A172 (cell line): Measurements from ENCODE around the gene OTOGL. TPM values are rescaled to one million over a fixed set of nuclear protein-coding genes. Genes with fewer than 3 reads are reported as not detected.
"Not testable (repeated sequence)": the region's sequence is repeated elsewhere in the genome, so short reads cannot be mapped to it uniquely, and the experiment has no call there.

Source experiments
- DNase-seq: peaks from one replicate; pipeline ENCODE4 v3.0.0-alpha.2; 2015; ENCODE audit warnings: low spot score
- total RNA-seq: library from RNA; depleted of rRNA; stranded (reverse); fragments of >200 nt; shearing (Covaris generic); gene quantifications from 2 replicates; pipeline ENCODE4 v1.2.3, GENCODE V29; 2014

Gene OTOGL
- total RNA-seq, 1 experiment from 2014 or later: 0.67 TPM

DNA sequence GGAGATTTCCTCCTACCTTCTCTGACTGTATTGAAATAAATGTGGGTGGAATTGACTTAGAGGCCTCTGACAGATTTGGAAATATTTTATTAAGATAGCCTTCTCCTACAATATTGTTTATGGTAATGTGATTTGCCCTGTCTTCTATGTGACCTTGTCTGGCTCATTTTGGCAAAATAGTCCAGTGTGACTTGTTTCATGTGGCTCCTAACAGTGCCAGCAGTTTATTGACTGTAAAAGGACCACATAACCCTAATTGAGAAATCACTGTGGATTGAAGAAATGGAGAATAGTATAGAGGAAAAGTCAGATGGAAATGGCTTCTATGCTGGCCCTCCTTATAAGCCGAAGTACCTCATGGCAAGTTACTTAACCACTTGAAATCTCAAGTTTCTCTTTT is 173.8 kb downstream of the OTOGL start:
- no peak for DNase-seq

DNA sequence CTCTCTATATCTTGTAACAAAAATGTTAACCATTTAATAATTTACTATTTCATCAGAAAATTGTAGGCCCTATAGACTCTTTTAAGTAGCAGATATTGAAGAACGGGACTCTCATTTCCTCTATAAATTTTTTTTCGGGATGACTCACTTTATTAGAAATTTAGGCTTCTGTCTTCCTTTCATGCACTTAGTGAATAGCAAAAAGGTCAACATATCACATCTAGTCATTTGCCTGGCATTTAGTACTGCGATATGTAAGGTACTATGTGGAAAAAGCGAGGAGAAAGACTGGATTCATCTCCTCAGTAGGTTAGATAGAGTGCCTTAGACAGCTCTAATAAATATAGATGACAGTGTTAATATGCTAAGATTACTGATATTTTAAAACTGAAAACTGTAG is 178.4 kb downstream of the OTOGL start:
- no peak for DNase-seq

DNA sequence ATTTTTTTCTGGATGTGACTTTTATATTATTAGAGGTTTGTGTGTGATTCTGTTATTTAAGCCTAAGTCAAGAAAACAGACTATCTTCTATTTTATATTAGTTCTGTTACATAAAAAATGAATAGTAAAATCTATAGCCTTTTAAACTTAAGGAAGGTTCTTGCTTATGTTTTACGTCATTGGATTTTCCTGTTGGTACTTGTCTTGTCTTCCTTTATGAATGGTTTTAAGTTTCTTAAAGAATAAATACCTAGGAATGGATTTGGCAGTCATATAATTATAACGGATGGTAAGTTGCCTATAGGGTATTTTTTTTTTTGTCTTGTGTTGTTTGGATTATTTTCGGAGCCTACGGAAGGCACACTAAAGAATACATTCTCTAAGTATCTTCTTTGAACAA is 182.9 kb downstream of the OTOGL start:
- no peak for DNase-seq

DNA sequence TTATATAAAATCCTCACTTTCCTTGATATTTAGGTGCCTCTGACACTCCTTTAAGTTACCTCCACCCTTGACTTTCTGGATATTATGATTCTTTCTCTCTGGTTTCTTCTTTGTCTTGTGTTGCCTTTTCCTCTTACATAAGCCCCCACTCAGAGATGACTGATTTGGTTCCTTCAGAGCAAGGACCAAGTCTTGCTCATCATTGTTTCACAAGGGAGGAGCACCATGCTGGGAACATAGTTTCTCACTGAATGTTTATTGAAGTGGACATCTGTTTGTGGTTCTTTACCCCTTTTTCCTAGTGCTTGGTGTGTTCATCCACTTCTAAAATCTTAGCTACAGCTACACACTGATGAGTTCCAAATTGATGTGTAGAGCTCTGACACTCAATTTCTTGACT is 183.4 kb downstream of the OTOGL start:
- no peak for DNase-seq

DNA sequence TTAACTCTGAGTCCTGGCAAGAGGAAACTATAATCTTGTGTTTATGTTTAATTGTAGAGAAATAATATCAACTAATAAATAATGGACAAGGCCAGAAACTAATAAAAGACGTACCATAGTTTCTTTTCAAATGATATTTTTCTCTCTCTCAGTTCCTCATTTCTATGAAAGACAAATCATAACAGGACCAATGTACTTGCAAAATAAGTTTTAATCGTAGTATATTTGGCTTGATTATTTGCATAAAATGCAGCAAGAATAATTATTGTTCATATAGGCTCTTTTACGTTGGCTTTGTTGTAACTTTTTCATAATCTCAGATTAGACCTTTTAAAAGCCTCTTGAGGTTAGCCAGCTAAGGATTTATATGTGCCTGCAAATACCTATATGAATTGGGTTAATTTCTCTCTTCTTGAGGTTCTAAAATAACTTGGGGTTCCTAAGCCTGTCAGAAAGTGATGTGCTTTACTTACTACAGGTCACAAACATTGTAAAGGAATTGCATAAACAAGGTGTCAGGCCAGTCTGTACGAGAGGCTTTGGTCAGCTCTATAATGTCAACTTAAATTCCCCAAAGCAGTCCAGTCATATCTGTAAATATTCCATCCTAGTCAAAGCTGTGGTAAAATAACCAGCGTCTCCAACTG is 191.9 kb downstream of the OTOGL start:
- no peak for DNase-seq

DNA sequence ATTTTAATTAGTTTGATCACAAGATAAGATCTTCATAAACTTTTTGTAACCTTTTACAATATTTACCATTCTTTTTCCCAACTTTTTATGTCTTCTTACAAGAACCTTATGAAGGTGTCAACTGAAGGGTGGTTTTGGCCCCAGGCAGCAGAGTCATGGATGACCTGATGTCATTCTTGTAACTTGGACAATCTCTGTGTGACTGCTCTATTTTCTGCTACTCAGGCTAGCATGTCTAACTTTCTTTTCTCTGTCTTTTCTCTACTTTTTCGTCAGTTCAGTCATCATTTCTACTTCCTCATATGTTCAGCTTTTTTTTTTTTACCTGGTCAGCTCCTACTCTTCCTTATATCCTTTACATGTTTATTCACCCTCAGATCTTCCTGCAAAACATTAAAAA is 194.0 kb downstream of the OTOGL start:
- no peak for DNase-seq

DNA sequence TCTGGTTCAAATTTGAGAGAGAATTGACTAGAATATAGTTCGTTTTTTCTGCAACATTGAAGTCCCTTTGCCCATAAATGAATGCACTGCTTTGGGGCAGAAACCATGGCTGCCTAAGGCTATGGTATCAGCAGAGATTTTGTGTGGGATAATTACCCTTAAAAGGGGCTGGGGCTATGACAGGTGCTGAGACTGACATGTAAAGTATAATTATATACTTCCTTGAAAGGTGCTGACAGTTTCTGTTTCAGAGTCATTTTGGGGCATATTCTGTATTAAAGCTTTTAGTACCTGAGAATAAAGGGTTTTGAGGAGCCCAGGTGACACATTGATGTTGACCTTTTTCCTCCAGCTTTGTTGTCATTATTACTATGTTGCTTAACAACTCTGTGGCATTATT is 194.4 kb downstream of the OTOGL start:
- DNase-seq: no peak

DNA sequence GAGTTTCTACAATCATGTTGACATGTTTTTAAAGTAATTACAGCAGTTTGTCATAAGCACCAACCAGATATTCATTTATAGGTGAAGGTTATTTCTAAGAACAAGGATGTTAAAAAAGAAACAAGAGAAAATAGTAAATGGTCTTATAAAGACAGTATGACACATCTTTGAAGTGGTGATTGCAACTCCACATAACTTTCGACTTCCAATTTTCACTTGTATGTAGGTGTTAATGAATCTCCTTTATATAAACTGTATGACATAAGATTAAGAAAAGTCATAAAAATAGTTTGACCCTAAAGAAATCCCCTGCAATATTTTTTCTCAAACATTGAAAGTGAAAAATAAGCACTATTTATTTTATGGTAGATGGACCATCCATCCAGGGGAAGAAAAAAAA is 199.9 kb downstream of the OTOGL start:
- no peak for DNase-seq

DNA sequence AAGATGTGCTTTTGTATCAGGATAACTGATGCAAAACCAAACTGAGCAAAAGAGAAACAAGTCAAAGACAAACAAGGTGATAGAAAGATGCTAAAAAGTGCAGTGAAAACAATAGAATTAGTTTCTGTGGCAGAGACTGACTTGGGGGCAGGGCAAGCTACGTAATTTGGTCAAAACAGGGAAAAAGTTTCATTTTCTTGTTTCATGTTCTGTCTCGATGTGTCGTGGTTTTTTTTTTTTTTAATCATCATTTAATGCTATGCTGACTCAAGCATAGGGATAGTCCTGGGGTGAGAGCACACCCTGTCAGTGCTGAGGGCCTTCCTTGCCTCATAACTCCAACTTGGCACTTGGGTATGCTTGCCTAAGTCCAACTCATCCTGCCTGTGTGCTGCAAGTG is 200.6 kb downstream of the OTOGL start:
- DNase-seq: no peak

DNA sequence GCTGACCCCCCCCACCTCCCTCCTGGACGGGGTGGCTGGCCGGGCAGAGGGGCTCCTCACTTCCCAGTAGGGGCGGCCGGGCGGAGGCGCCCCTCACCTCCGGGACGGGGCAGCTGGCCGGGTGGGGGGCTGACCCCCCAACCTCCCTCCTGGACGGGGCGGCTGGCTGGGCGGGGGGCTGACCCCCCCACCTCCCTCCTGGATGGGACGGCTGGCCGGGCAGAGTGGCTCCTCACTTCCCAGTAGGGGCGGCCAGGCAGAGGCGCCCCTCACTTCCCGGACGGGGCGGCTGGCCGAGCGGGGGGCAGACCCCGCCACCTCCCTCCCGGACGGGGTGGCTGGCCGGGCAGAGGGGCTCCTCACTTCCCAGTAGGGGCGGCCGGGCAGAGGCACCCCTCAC is 208.1 kb downstream of the OTOGL start:
- not testable (repeated sequence) for DNase-seq

DNA sequence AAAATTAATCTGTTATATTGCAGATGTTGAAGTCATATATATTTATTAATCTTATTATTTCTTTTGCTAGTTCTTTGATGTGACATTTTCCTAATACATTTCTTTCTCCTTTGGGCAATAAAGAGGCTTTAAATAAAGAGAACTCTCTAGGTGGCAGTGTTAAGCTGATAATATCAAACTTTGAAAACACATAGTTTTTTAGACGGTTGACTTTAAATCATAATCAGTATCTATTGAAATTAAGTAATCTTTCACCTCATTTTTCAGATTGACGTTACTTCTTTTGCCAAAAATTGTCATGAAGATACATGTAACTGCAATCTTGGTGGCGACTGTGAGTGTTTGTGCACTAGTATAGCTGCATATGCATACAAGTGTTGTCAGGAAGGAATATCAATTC is 213.9 kb downstream of the OTOGL start:
- no peak for DNase-seq

DNA sequence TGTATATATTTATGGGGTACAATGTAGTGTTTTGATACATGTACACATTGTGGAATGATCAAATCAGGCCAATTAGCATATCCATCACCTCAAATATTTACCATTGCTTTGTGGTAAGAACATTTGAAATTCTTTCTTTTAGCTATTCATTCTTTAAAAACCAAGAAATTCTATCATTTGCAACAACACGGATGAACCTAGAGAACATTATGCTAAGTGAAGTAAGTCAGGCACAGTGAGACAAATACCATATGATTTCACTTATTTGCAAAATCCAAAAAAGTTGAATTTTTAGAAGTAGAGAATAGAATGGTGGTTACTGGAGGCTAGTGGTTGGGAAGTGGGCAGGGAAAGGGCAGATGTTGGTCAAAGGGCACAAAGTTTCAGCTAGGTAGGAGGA is 215.4 kb downstream of the OTOGL start:
- DNase-seq: no peak

DNA sequence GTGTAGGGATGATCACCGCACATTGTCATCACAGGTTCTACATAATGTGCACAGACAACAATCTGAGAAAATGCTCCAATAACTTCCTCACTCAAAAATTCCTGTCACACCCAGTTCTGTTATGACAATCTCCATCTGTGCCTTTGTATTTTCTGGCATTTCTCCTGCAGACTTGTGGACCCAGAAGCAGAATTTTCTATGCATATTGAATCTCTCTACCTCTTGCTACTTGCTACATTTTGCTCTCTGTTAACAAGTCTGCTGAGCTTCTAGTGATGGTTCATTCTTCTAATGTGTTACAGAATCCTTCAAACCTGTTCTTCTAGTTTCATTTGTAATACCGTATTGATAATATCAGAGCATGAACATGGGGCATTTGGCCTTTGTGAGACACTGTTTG is 216.9 kb downstream of the OTOGL start:
- no peak for DNase-seq

DNA sequence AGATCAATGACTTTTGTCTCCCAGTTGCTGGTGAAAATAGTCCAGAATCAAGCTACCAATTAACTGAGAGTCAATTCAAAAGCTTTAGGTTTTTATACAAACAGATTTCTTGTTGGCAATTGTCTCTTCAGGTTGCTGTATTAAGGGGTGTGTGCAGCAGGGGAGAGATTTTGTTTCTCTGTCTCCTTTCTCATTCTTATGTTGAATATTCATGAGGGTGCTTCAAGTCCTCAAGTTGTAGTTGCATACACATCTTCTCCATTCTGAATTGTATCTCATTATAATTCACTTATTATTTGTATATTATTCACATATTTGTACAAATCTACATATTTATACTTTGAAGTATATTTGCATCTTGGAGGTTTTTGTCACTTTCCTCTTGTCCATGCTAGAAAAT is 218.0 kb downstream of the OTOGL start:
- no peak for DNase-seq

DNA sequence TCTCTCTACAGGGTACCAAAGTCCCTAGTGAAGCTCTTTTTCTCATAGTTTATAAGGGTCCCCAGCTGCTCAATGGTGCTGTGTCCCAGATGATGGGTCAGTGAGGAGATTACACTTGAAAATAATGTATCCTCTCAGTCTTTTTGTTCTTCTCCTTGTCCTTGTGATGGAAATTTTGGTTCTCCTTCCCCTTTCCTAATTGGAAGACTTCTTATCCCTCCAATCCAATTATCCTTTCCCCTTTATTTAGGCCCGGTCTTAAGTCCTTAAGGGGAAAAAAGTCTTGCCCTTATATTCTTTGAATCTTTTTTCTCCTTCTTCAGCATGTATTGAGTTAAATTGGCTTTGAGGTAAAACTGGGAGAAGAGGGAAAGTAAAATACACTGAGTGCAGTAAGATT is 218.6 kb downstream of the OTOGL start:
- DNase-seq: no peak

DNA sequence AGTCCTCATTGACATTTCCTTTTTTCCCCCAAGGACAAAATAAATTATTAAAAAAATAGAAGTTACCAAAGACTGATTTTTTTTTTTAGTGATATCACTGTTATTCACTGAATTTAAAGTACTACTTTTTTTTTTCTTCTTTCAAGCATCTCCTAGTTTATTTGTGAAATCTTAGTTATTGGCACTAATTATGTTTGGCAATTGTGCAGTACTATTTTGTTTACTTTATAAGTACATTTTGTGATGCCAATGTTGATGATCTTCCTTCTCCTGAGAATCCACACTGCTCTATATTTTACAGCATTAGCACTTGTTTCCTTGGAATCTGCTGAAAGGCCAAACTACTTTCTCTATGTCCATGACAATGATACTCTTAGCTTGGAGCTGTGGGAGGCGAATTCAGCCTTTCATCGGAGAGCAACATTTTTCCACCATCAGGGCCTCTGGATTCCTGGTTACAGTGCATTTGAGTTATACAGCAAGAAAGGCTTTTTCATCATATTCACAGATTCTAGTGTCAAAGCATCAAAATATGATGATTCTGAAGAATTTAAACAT is 220.9 kb downstream of the OTOGL start:
- no peak for DNase-seq

DNA sequence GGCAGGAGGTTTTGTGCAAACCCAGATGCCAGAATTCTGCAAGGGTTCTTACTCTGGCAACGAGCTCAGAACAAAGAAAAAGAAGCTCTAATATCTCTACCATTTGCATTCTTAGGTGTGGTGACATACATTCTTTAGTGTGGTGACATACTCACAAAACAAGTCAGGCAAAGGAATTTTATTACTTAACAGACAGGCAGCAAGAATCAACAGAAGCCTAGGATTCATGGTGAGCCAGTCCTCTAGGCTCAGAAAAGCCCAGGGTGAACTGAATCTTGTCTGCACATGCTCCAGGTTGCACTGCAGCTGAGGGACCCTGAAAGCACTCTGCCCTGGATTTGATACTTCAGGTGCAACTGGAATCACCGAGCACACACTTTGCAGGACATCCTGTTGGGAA is 222.3 kb downstream of the OTOGL start:
- no peak for DNase-seq

DNA sequence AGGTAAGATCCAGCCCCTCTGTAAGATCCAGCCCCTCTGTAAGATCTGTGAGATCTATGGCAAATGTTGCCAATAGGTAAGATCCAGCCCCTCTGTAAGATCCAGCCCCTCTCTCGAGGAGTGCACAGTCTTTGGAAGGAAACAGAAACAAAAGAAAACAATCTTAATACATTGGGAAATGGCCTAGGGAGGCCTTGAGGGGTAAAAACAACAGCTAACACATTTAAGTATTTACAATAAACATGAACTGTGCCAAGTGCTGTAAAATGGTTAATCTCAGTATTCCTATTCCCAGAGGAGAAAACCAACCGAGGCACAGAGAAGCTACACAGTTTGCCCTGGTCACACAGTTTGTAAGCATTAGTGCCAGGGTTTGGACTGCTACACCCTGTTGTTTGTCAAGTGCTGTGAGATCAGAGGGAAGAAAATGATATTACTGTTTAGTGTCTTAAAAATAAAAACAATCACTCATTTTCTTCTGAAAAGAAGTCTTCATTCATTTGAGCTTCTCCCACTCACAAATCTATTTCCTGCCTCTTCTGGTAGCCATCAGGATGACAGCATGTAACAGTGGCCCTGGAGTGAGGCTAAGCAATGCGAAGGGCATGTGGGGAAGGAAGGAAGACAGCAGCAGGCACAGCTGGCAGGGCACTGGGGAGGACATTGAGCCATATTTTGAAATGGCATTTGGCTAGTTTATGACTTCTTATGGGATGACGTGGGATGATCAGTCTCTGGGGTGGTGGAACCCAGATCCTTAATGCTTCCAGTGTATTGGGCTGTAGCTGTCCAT is 226.0 kb downstream of the OTOGL start:
- no peak for DNase-seq

DNA sequence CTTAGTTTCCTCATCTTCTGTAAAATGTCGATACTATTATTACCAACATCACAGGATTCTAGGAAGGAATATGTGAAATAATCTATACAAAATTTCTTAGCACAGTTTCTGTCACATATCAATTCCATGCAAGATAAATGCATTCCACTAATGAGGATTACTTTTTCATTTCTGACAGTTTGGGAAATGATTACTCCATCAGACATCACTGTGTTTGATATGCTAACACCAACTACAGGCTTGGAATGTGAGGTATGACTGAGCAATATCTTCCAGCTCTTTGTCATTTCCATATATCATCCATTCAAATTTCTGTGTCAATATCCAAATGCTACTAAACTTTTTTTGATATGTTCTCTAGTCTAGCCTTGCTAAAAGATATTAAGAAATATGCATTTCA is 233.5 kb downstream of the OTOGL start:
- DNase-seq: no peak

DNA sequence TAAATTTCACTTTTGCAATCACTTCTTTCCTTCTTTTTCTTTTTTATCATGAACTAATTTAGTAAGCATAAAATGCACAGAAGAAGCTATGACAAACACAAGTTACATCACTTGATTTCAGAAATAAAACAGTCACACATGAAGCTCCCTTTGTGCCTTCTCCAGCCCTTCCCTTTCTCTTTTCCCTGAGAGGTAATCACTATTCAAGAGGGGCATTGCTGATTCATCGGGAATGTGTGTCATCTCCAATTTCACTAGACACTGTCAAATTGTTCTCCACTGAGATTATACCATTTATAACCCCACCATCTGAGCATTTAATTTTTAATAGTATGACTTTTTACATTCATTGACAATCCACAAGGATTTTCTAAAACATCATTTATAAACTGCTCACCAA is 253.1 kb downstream of the OTOGL start:
- DNase-seq: no peak

DNA sequence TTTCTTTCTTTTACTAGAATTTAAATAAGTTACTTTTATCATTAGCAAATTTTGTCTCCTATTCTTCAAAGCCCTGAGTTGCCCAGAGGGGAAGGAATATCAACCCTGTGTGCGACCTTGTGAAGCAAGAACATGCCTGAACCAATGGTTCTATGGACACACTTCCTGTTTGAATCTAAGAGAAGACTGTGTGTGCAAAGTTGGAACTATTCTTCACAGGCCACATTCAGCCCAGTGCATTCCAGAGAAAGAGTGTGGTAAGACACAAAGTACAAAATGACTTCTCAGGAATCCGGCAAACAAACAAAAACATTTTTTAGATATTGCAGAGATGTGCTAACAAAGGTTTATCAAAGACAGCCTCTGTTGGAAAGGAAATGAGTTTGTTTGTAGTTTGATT is 253.9 kb downstream of the OTOGL start:
- DNase-seq: no peak

DNA sequence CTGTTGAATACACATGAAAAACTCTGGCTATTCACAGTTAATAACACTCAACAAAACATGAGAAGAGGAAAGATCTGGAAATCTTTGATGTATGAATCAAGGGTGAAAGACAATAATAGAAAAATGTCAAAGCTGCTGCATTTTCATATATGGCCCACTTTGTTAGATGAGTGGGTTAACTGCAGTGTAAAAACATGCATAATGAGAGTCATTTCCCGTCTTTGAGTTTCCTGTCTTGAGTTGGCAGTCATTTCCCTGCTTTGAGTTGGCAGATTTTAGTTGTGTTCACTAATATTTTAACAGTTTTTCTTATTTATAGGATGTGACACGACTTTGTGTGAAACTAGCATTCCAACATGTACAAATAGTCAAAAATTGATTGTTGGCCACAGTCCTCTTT is 256.8 kb downstream of the OTOGL start:
- DNase-seq: no peak

DNA sequence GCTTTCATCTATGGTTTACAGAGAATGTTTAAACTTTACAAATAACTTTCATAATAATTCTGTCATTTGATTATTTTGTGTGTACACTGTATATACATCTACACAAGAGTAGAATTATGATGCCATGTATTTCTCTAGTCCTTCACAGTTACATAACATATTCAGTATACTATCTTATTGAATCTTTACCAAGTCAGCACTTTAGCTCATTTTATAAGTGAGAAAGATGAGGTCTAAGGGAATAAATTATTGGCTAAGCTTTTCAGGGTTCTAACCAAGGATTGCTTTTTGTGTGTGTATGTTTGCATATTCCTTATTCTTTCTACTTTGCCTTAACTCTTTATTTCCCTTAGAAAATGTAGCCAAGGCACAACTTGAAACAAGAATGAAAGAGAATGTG is 260.4 kb downstream of the OTOGL start:
- no peak for DNase-seq
